ENCODE results near the gene NDUFB2.

DNA sequence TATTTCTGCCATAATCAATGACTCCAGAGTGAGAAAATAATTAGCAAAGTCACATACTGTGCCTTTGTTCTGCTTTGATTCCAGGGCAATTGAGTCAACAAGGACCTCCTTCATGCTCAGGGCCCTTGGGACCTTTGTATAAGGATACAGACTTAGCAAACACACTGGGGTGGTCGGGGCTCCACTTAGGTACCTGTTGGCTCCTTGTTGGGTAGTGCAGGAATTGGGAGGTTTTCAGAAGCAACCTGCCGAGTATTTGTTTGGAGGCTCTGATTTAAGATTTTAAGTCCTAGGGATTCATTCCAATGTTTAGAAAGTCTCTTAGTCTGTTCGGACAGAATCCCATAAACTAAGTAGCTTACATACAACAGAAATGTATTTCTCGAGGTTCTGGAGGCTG, 20.8 kb upstream of the NDUFB2 start:
- TF ChIP-seq EZH2phosphoT487 (IDR thresholded peaks at IDR 0.05; ENCODE audit: borderline replicate concordance, low read length) (no peak), CTCF (conservative IDR thresholded peaks at IDR 0.05; ENCODE audit: low read depth, low read length) (no peak)
